C4-2B (cell line): ENCODE measurements around the gene ZDHHC14.
"Not testable (repeated sequence)": the region's sequence is repeated elsewhere in the genome, so short reads cannot be mapped to it uniquely, and the experiment has no call there.

Source experiments
- H3K27ac ChIP-seq: fragments of 450-650 bp; 2 replicates; pipeline ENCODE4 v1.5.1; 2017
- ZFX ChIP-seq: fragments of 450-650 bp; IDR thresholded peaks from 2 replicates; pipeline ENCODE4 v1.6.1; 2017
- TF ChIP-seq, protein P1 (sequence below): fragments of 450-650 bp; conservative IDR thresholded peaks from 2 replicates; pipeline ENCODE4 v1.5.1; 2017; ENCODE audit warnings: mild to moderate bottlenecking

ZDHHC14 gene

DNA sequence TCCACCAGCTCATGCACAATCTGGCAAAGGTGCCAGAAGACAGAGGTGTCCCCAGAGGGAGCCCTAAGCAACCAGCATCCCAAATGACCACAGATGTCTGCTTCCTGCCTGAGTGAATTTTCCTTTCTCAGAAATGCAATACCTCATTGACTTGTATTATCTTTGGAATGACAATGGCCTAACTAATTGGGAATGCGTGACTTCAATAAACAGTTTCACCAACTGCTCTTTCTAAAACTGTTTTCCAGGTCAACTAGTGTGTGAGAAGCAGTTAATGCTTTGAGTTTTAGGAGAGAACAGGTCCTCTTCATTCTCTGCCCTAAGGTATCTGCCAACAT lies 333.1 kb downstream of the ZDHHC14 start:
- TF ChIP-seq, protein P1, sequence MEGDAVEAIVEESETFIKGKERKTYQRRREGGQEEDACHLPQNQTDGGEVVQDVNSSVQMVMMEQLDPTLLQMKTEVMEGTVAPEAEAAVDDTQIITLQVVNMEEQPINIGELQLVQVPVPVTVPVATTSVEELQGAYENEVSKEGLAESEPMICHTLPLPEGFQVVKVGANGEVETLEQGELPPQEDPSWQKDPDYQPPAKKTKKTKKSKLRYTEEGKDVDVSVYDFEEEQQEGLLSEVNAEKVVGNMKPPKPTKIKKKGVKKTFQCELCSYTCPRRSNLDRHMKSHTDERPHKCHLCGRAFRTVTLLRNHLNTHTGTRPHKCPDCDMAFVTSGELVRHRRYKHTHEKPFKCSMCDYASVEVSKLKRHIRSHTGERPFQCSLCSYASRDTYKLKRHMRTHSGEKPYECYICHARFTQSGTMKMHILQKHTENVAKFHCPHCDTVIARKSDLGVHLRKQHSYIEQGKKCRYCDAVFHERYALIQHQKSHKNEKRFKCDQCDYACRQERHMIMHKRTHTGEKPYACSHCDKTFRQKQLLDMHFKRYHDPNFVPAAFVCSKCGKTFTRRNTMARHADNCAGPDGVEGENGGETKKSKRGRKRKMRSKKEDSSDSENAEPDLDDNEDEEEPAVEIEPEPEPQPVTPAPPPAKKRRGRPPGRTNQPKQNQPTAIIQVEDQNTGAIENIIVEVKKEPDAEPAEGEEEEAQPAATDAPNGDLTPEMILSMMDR = no peak
- TF ChIP-seq ZFX = no peak
- no peak overlapping the region for H3K27ac ChIP-seq

DNA sequence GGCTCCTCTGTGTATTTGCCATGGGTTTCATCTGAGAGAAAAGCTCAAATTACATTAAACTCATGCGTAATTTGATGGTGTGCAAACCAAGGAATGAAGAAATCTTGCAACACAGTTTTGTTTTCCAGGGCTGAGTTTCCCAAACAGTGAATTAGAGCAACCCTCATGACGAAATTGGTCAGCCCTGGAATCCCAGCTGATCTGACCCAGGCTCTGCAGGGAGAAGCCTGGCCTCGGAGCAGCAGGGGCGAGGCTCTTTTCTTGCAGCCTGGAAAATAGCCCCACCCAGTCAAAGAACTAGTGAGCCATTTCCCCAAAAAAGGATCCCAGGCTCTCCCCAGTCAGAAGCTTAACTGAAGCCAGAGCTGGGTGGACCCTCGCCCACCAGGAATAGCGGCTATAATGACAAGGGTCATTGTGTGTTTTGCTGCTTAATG lies 334.8 kb downstream of the ZDHHC14 start:
- H3K27ac ChIP-seq = no peak overlapping the region
- no peak for TF ChIP-seq ZFX
- TF ChIP-seq, protein P1 = no peak

DNA sequence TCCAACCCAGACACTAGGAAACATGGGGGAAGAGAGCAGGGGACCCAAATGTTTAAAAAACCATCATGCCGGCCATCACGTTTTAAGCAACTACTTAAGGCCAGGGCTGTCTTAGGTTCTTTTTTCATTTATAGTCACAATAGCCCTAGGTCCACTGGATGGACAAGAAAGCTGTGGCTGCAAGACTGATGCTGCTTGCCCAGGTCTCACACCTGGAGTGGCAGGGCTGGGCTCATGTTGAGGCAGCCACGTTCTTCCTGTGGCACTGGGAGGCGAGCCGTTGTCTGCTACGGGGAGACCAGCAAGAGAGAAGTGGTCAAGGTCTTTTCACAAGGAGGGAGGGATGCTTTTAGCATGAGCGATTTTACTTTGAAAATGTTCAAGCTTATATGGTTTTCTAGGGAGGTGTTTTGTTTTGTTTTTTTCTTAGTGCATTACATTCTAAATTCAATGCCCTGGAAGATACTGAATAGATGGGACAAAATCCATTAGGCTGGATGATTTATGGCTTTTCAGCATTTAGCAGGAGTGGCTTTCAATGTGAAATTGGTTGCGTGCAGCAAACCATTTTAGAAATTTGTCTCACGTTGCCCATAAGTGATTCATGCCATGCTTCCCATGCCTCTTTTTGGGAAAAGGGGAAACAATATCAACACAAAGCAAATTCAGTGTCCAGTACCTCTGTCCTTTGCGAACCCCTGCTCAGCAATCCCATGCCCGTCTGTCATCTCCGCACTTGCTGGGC lies 335.4 kb downstream of the ZDHHC14 start:
- H3K27ac ChIP-seq = no peak overlapping the region
- TF ChIP-seq, protein P1 = no peak
- TF ChIP-seq ZFX = no peak

DNA sequence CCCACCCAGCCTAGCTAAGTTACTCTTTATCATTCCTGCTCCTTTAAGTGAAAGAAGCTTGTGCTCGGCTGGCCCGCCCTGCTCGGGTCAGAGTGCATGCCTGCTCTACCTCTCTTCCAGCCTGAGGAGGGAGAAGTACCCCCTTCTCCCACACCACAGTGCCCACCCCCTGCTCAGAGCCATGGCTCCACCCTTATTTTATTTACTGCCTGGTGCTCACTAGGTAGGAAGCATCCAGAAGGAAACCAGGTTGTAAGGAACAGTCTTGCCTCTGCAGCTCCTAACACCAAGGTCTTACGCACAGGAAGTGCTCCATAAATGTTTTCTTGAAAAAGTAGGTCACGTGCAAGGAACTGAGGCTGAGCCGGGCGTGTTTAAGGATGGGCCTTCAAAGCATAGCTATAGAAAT lies 336.4 kb downstream of the ZDHHC14 start:
- TF ChIP-seq ZFX = no peak
- TF ChIP-seq, protein P1 = no peak
- no peak overlapping the region for H3K27ac ChIP-seq

DNA sequence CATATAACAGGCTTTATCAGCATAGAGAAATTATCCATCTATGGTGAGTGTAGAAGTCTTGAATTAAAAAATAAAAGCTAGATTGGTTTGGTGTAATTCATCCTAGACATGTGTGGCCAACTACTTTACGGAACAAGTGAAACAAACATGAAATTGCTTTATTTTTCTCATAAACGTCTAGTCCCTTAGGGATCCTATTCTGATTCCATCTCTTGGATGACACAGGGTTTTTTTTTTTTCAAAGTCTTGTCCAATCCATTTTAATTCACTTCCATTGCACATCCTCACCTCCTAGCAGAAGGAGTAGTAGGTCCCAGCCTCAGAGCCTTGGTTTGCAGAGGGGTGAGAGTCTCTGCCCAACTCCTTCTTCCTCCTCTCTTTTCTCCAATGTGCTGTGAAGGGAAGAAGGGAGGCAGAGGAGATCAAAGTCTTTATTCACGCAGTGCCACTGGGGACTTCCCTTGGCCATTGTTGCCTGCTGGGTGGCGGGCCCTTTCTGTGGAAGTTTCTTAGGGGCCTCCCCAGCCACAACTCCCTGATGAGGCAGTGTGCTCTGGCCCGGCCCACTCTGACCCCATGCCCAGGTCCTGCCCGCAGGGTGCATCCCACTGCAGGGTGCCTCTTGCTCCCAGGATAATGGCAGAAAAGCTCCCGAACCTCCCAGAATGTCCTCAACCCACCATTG lies 337.7 kb downstream of the ZDHHC14 start:
- no peak overlapping the region for H3K27ac ChIP-seq
- TF ChIP-seq, protein P1 = no peak
- TF ChIP-seq ZFX = no peak

DNA sequence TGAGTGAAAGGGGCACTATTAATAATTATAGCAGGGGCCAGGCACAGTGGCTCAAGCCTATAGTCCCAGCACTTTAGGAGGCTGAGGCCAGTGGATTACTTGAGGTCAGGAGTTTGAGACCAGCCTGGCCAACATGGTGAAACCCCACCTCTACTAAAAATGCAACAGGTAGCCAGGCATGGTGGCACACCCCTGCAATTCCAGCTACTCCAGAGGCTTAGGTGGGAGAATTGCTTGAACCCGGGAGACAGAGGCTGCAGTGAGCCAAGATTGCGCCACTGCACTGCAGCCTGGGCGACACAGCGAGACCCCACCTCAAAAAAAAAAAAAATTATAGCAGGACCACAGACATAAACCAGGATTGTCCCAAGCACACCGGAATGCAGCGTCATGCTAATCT lies 340.0 kb downstream of the ZDHHC14 start:
- H3K27ac ChIP-seq = not testable (repeated sequence)

DNA sequence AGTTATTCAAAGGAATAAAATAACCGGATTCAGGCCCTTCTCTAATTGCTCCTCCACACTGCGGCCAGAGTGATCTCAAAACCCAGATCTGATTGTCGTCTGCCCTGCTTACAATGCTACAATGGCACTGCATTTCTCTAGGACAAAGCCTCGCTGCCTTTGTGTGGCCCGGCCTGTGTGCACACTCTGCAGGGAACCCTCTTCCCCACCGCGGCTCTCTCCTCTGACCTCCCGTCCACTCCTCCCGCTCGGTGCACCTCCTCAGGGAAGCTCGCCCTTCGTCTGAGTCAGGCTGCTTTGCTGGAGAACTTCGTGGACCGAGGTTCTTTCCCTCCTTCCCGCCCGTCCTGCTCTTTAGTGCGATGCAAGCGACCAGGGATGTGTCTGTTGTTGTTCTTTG lies 340.4 kb downstream of the ZDHHC14 start:
- no peak overlapping the region for H3K27ac ChIP-seq
- no peak for TF ChIP-seq ZFX
- TF ChIP-seq, protein P1 = no peak
